ENCODE data around the gene SYNPO2.

DNA sequence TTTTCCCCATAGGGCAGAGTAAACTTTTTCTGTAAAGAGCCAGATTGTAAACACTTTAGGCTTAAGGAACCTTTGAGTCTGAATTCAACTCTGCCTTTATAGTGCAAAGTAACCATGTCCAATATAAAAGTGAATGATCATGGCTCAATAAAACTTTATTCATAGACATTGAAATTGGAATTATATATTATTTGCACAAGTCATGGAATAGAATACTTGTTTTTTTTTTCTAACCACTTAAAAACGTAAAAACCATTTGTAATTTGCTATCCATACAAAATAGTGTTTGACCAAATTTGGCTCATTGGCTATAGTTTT, 192.8 kb downstream of the SYNPO2 start:
- TF ChIP-seq CTCF (IDR thresholded peaks at IDR 0.05) (no peak), POLR2AphosphoS5 (IDR thresholded peaks at IDR 0.05; ENCODE audit: low read depth, low read length) (no peak), TCF7L2 (IDR thresholded peaks at IDR 0.05; ENCODE audit: low read depth, low read length) (no peak), SIN3A (IDR thresholded peaks at IDR 0.05; ENCODE audit: borderline replicate concordance, insufficient read depth, low read depth, low read length) (no peak)
- TF ChIP-seq, protein P1, sequence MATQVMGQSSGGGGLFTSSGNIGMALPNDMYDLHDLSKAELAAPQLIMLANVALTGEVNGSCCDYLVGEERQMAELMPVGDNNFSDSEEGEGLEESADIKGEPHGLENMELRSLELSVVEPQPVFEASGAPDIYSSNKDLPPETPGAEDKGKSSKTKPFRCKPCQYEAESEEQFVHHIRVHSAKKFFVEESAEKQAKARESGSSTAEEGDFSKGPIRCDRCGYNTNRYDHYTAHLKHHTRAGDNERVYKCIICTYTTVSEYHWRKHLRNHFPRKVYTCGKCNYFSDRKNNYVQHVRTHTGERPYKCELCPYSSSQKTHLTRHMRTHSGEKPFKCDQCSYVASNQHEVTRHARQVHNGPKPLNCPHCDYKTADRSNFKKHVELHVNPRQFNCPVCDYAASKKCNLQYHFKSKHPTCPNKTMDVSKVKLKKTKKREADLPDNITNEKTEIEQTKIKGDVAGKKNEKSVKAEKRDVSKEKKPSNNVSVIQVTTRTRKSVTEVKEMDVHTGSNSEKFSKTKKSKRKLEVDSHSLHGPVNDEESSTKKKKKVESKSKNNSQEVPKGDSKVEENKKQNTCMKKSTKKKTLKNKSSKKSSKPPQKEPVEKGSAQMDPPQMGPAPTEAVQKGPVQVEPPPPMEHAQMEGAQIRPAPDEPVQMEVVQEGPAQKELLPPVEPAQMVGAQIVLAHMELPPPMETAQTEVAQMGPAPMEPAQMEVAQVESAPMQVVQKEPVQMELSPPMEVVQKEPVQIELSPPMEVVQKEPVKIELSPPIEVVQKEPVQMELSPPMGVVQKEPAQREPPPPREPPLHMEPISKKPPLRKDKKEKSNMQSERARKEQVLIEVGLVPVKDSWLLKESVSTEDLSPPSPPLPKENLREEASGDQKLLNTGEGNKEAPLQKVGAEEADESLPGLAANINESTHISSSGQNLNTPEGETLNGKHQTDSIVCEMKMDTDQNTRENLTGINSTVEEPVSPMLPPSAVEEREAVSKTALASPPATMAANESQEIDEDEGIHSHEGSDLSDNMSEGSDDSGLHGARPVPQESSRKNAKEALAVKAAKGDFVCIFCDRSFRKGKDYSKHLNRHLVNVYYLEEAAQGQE (IDR thresholded peaks at IDR 0.05; ENCODE audit: insufficient read depth in 1 of 2, low read depth in 2 of 2, low read length in 1 of 2), result no peak
